ENCODE results near the gene ATP9A.

The ATP9A gene

GRCh38 chr20:51801122-51801822, 33.1 kb upstream of the ATP9A start:
- TF ChIP-seq CTCF (IDR thresholded peaks at IDR 0.05; ENCODE audit: low read depth, low read length, missing control alignments) = no peak
- H3K4me3 ChIP-seq (ENCODE audit: low read depth, low read length) = no peak overlapping the region
- no peak for DNase-seq (ENCODE audit: low read depth)

GRCh38 chr20:51800872-51801121, 32.6 kb upstream of the ATP9A start:
- no peak overlapping the region for H3K4me3 ChIP-seq (ENCODE audit: low read depth, low read length)
- DNase-seq (ENCODE audit: low read depth) = no peak
- no peak for TF ChIP-seq CTCF (IDR thresholded peaks at IDR 0.05; ENCODE audit: low read depth, low read length, missing control alignments)

- no peak for DNase-seq (ENCODE audit: low read depth)
- peak; percentile 88 for TF ChIP-seq CTCF (IDR thresholded peaks at IDR 0.05; ENCODE audit: low read depth, low read length, missing control alignments)
- no peak overlapping the region for H3K4me3 ChIP-seq (ENCODE audit: low read depth, low read length)
These were observed 32.1 kb upstream of the ATP9A start for GRCh38 chr20:51800060-51800871.

DNA sequence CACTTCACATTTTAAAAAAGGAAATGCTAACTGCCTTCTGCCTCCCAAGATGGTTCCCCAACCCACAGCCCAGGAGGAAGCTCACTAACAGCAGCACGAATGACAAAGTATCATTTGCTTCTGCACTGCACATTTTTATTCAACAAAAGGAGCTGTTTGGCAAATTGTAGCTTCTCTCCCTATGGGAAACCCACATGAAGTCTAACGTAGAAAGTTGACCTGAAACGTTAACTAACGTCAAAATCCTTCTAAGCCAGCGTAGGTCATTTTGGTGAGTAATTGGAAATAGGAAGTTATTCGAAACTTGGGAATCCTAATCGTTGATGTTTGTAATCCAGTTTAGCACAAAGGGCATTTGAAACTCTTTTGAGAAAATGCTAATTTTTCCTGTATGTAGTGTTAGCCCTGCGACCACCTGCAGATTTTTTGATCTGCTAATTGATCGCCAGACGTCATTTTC, 31.2 kb upstream of the ATP9A start:
- no peak overlapping the region for H3K4me3 ChIP-seq (ENCODE audit: low read depth, low read length)

GRCh38 chr20:51797357-51798025, 29.3 kb upstream of the ATP9A start:
- no peak for TF ChIP-seq CTCF (IDR thresholded peaks at IDR 0.05; ENCODE audit: low read depth, low read length, missing control alignments)
- no peak for DNase-seq (ENCODE audit: low read depth)
- H3K4me3 ChIP-seq (ENCODE audit: low read depth, low read length) = no peak overlapping the region

More for the DNA sequence above, 31.2 kb upstream of the ATP9A start:
- DNase-seq (ENCODE audit: low read depth) = no peak
- no peak for TF ChIP-seq CTCF (IDR thresholded peaks at IDR 0.05; ENCODE audit: low read depth, low read length, missing control alignments)

GRCh38 chr20:51796340-51796739, 28.1 kb upstream of the ATP9A start:
- no peak for TF ChIP-seq CTCF (IDR thresholded peaks at IDR 0.05; ENCODE audit: low read depth, low read length, missing control alignments)
- no peak for DNase-seq (ENCODE audit: low read depth)
- no peak overlapping the region for H3K4me3 ChIP-seq (ENCODE audit: low read depth, low read length)
